Upper lobe of left lung (tissue), 6 donors: ENCODE data around the gene AKR1C1. TPM values are rescaled to one million over a fixed set of nuclear protein-coding genes. Genes with fewer than 3 reads are reported as not detected.
"Not testable (repeated sequence)": the region's sequence is repeated elsewhere in the genome, so short reads cannot be mapped to it uniquely, and the experiment has no call there.

Experiments used
- ATAC-seq, 2 donors: fragments of 200-7000 bp; cut with Tn5 transposase; one replicate each; pipeline ENCODE4 v1.9.1; 2022; ENCODE audit warnings: mild to moderate bottlenecking in 2 of 2, moderate library complexity in 2 of 2; ENCODE audit not compliant: low FRiP score in 2 of 2
- DNase-seq, 2 donors: peaks; one replicate each; pipeline ENCODE4 v3.0.0-alpha.2; 2019 to 2020
- H3K27ac ChIP-seq, 4 donors: fragments of 200-600 bp; sonication (generic); one replicate each; pipeline ENCODE4 v1.5.1; 2016 to 2019
- H3K27me3 ChIP-seq, 4 donors: fragments of 200-600 bp; sonication (generic); one replicate each; pipeline ENCODE4 v1.5.1; 2017 to 2019
- H3K36me3 ChIP-seq, 4 donors: fragments of 200-600 bp; sonication (generic); one replicate each; pipeline ENCODE4 v1.5.1; 2016 to 2019
- H3K4me1 ChIP-seq, 4 donors: fragments of 200-600 bp; sonication (generic); one replicate each; pipeline ENCODE4 v1.5.1; 2018 to 2019
- H3K4me3 ChIP-seq, 4 donors: fragments of 200-600 bp; sonication (generic); one replicate each; pipeline ENCODE4 v1.5.1; 2017 to 2019; ENCODE audit warnings: mild to moderate bottlenecking in 2 of 4, moderate library complexity in 1 of 4
- H3K9me3 ChIP-seq, 4 donors: fragments of 200-600 bp; sonication (generic); one replicate each; pipeline ENCODE4 v1.5.1; 2018 to 2019
- CTCF ChIP-seq, 6 experiments: fragments of 450-650 bp in 4 of 6; fragments of 200-600 bp in 2 of 6; sonication (generic) in 2 of 6; IDR thresholded peaks; one replicate each; pipeline ENCODE4 v1.5.1; 2016 to 2019; ENCODE audit warnings: antibody characterized with exemption in 6 of 6
- EP300 ChIP-seq, 4 donors: sonication (generic); formaldehyde crosslinking; IDR thresholded peaks; one replicate each; pipeline ENCODE4 v1.5.1; 2017; ENCODE audit warnings: antibody characterized with exemption in 4 of 4, control low read depth in 2 of 4
- POLR2A ChIP-seq, 4 donors: fragments of 450-650 bp; IDR thresholded peaks; one replicate each; pipeline ENCODE4 v1.5.1; 2016 to 2017; ENCODE audit warnings: antibody characterized with exemption in 4 of 4, mild to moderate bottlenecking in 2 of 4
- POLR2AphosphoS5 ChIP-seq, 2 donors: sonication (generic); formaldehyde crosslinking; IDR thresholded peaks; one replicate each; pipeline ENCODE4 v1.5.1; 2017; ENCODE audit warnings: antibody characterized with exemption in 2 of 2
- WGBS, 2 donors: methylation state at CpG; one replicate each; pipeline ENCODE4 v1.1.5; 2017 to 2018; 5-methylcytosine and 5-hydroxymethylcytosine counted together
- total RNA-seq, 6 donors: library from RNA; depleted of rRNA in 4 of 6; stranded (reverse); fragments of >200 nt in 4 of 6; gene quantifications; one replicate each; pipeline versions ENCODE4 v1.1.0 to v1.2.1, GENCODE V29; 2016 to 2021
- donor health status: DM: no; HTN: no; CAD: no; lungs with moderate emphysema.
- donor health status: DM: no; HTN: yes; CAD: no; lungs with severe emphysema.

The AKR1C1 gene
- total RNA-seq, 6 donors from 2014 or later, result 38.2 to 103 (median 44.3) TPM

- H3K4me1 ChIP-seq, result peaks cover 0 to 12% (median 2%) of the 10 kb centered on the region in 4 donors
- no peak overlapping the region for H3K4me3 ChIP-seq
- peak in 1 of 2 donors; percentile 36 for DNase-seq
- no peaks in the 10 kb centered on the region for H3K27me3 ChIP-seq
- 74 to 93% methylated on average over 9 of the region's 9 CpGs for WGBS, 2 donors
- ATAC-seq, result peak; percentile 71 to 83
- TF ChIP-seq EP300 (IDR thresholded peaks at IDR 0.05) (no peak), POLR2AphosphoS5 (IDR thresholded peaks at IDR 0.05) (peak in 1 of 2 donors; percentile 37)
- peak overlapping the region in 3 of 4 donors; percentile 4 to 44 (median 24) for H3K27ac ChIP-seq
- no peaks in the 10 kb centered on the region for H3K9me3 ChIP-seq
- H3K36me3 ChIP-seq, result no peaks in the 10 kb centered on the region
Measured at GRCh38 chr10:4982764-4983226, 19.6 kb downstream of the AKR1C1 start.

GRCh38 chr10:4983615-4984216, 20.5 kb downstream of the AKR1C1 start:
- TF ChIP-seq CTCF (IDR thresholded peaks at IDR 0.05), result no peak
- no peak for TF ChIP-seq POLR2A (IDR thresholded peaks at IDR 0.05)
- TF ChIP-seq EP300 (IDR thresholded peaks at IDR 0.05), result no peak
- TF ChIP-seq POLR2AphosphoS5 (IDR thresholded peaks at IDR 0.05), result no peak
- 96 to 97% methylated on average over 3 to 5 of the region's 5 CpGs for WGBS, 2 donors
- Histone ChIP-seq H3K9me3 (no peaks in the 10 kb centered on the region), H3K27ac (peak overlapping the region in 1 of 4 donors; percentile 17), H3K4me1 (peaks cover 0 to 12% (median 2%) of the 10 kb centered on the region in 4 donors), H3K27me3 (no peaks in the 10 kb centered on the region), H3K4me3 (no peak overlapping the region), H3K36me3 (no peaks in the 10 kb centered on the region)
- DNase-seq (no peak), ATAC-seq (no peak)

GRCh38 chr10:4984223-4984622, 21.0 kb downstream of the AKR1C1 start:
- peak overlapping the region in 1 of 4 donors; percentile 17 for H3K27ac ChIP-seq
- DNase-seq (peak in 1 of 2 donors; percentile 8), ATAC-seq (no peak)
- no peak overlapping the region for H3K4me3 ChIP-seq
- TF ChIP-seq EP300 (IDR thresholded peaks at IDR 0.05), result no peak
- TF ChIP-seq POLR2AphosphoS5 (IDR thresholded peaks at IDR 0.05), result no peak
- no peak for TF ChIP-seq POLR2A (IDR thresholded peaks at IDR 0.05)
- no peak for TF ChIP-seq CTCF (IDR thresholded peaks at IDR 0.05)
- no peaks in the 10 kb centered on the region for H3K27me3 ChIP-seq
- no peaks in the 10 kb centered on the region for H3K36me3 ChIP-seq
- H3K9me3 ChIP-seq, result no peaks in the 10 kb centered on the region
- WGBS, 2 donors, result 95 to 96% methylated on average over 10 of the region's 10 CpGs
- H3K4me1 ChIP-seq, result peaks cover 0 to 12% (median 2%) of the 10 kb centered on the region in 4 donors

- 68 to 72% methylated on average over 7 of the region's 7 CpGs for WGBS, 2 donors
- ATAC-seq, result peak in 1 of 2 donors; percentile 2
- H3K27ac ChIP-seq, result peak overlapping the region in 2 of 4 donors; percentile 21 to 53
Measured at GRCh38 chr10:4984971-4985594, 21.9 kb downstream of the AKR1C1 start.

GRCh38 chr10:4988000-4988641, 24.9 kb downstream of the AKR1C1 start:
- H3K27ac ChIP-seq, H3K4me3 ChIP-seq, DNase-seq, H3K4me1 ChIP-seq, ATAC-seq, H3K36me3 ChIP-seq, H3K9me3 ChIP-seq, H3K27me3 ChIP-seq: not testable (repeated sequence)
- WGBS, 2 donors, result 86 to 95% methylated on average over 6 of the region's 6 CpGs

More at GRCh38 chr10:4984971-4985594, 21.9 kb downstream of the AKR1C1 start:
- H3K36me3 ChIP-seq, result no peaks in the 10 kb centered on the region
- peaks cover 0 to 12% (median 2%) of the 10 kb centered on the region in 4 donors for H3K4me1 ChIP-seq
- H3K9me3 ChIP-seq, result no peaks in the 10 kb centered on the region
- H3K27me3 ChIP-seq, result no peaks in the 10 kb centered on the region
- no peak for DNase-seq
- TF ChIP-seq POLR2AphosphoS5 (IDR thresholded peaks at IDR 0.05) (no peak), CTCF (IDR thresholded peaks at IDR 0.05) (peak in 1 of 6 experiments; percentile 25), POLR2A (IDR thresholded peaks at IDR 0.05) (no peak)
- H3K4me3 ChIP-seq, result no peak overlapping the region
